ENCODE results near the gene OSBPL5.

GRCh38 chr11:3069425-3069824 is 95.7 kb downstream of the OSBPL5 start:
- no peak for TF ChIP-seq ZNF292 (tag by site-specific recombination; IDR thresholded peaks at IDR 0.05; ENCODE audit: borderline replicate concordance, low read depth)
- TF ChIP-seq, protein P1, sequence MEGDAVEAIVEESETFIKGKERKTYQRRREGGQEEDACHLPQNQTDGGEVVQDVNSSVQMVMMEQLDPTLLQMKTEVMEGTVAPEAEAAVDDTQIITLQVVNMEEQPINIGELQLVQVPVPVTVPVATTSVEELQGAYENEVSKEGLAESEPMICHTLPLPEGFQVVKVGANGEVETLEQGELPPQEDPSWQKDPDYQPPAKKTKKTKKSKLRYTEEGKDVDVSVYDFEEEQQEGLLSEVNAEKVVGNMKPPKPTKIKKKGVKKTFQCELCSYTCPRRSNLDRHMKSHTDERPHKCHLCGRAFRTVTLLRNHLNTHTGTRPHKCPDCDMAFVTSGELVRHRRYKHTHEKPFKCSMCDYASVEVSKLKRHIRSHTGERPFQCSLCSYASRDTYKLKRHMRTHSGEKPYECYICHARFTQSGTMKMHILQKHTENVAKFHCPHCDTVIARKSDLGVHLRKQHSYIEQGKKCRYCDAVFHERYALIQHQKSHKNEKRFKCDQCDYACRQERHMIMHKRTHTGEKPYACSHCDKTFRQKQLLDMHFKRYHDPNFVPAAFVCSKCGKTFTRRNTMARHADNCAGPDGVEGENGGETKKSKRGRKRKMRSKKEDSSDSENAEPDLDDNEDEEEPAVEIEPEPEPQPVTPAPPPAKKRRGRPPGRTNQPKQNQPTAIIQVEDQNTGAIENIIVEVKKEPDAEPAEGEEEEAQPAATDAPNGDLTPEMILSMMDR (tag by site-specific recombination; IDR thresholded peaks at IDR 0.05) = no peak
- TF ChIP-seq ZNF768 (tag by site-specific recombination; IDR thresholded peaks at IDR 0.05) = no peak

Measured in HEK293 (cell line).